WERI-Rb-1 (cell line): ENCODE data around the gene ATP2B3.

ENCODE experiments used
- DNase-seq: peaks from one replicate; pipeline ENCODE4 v3.0.0-alpha.2; 2020
- H3K27ac ChIP-seq: fragments of 250-450 bp; sonication (Bioruptor Pico); 2 replicates; pipeline ENCODE4 v1.5.1; 2020; ENCODE audit warnings: mild to moderate bottlenecking, moderate library complexity
- H3K27me3 ChIP-seq: fragments of 250-450 bp; sonication (Bioruptor Pico); 2 replicates; pipeline ENCODE4 v1.5.1; 2021; ENCODE audit warnings: mild to moderate bottlenecking, low read depth, moderate library complexity; ENCODE audit not compliant: insufficient read depth, severe bottlenecking
- H3K36me3 ChIP-seq: fragments of 250-450 bp; sonication (Bioruptor Pico); 2 replicates; pipeline ENCODE4 v1.5.1; 2020; ENCODE audit warnings: mild to moderate bottlenecking, moderate library complexity
- H3K4me3 ChIP-seq: 2 replicates; pipeline ENCODE4 v1.5.1; 2011; ENCODE audit warnings: low read depth, mild to moderate bottlenecking, control low read depth, low read length
- H3K9me3 ChIP-seq: fragments of 250-450 bp; sonication (Bioruptor Pico); 2 replicates; pipeline ENCODE4 v1.5.1; 2021; ENCODE audit warnings: mild to moderate bottlenecking, moderate library complexity; ENCODE audit not compliant: severe bottlenecking
- TF ChIP-seq, protein P1 (sequence below): IDR thresholded peaks from 2 replicates; pipeline ENCODE4 v1.5.1; 2011; ENCODE audit warnings: low read depth, mild to moderate bottlenecking, control low read depth, inconsistent platforms, low read length

Gene ATP2B3

DNA sequence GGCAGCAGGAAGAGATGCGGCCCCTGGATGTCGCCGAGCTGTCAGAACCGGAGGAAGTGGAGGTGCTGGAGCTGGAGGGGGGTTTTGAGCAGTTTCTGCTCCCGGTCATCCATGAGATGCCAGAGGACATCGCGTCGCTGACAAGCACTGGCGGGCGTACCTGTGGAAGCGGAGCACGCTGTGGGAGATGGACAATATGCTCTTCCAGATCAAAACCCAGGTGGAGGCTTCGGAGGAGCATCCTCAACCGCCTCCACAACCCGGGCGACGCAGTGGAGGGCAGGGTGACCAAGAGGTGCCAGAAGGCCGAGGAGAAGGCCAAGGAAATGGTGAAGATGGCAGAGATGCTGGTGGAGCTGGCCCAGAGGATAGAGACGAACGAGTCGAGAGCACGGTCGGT is 89.1 kb downstream of the ATP2B3 start:
- H3K36me3 ChIP-seq = no peaks in the 10 kb centered on the region
- H3K4me3 ChIP-seq = no peak overlapping the region
- no peaks in the 10 kb centered on the region for H3K27me3 ChIP-seq
- no peaks in the 10 kb centered on the region for H3K9me3 ChIP-seq
- no peak for DNase-seq
- no peak overlapping the region for H3K27ac ChIP-seq
- TF ChIP-seq, protein P1, sequence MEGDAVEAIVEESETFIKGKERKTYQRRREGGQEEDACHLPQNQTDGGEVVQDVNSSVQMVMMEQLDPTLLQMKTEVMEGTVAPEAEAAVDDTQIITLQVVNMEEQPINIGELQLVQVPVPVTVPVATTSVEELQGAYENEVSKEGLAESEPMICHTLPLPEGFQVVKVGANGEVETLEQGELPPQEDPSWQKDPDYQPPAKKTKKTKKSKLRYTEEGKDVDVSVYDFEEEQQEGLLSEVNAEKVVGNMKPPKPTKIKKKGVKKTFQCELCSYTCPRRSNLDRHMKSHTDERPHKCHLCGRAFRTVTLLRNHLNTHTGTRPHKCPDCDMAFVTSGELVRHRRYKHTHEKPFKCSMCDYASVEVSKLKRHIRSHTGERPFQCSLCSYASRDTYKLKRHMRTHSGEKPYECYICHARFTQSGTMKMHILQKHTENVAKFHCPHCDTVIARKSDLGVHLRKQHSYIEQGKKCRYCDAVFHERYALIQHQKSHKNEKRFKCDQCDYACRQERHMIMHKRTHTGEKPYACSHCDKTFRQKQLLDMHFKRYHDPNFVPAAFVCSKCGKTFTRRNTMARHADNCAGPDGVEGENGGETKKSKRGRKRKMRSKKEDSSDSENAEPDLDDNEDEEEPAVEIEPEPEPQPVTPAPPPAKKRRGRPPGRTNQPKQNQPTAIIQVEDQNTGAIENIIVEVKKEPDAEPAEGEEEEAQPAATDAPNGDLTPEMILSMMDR = no peak

DNA sequence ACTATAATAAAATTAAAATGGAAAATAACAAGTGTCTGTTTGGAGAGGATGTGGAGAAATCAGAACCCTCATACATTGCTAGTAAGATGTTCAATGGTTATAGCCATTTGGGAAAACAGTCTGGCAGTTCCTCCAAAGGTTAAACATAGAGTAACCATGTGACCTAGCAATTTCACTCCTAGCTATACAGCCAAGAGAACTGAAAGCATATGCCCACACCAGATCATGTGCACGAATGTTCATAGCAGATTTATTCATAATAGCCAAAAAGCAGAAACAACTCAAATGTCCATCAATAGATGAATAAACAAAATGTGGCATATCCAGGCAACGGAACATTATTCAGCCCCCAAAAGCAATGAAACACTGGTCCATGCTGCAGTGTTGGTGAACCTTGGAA is 90.9 kb downstream of the ATP2B3 start:
- TF ChIP-seq, protein P1 = no peak
- no peaks in the 10 kb centered on the region for H3K9me3 ChIP-seq
- no peak for DNase-seq
- no peak overlapping the region for H3K4me3 ChIP-seq
- no peak overlapping the region for H3K27ac ChIP-seq
- no peaks in the 10 kb centered on the region for H3K27me3 ChIP-seq
- H3K36me3 ChIP-seq = no peaks in the 10 kb centered on the region

DNA sequence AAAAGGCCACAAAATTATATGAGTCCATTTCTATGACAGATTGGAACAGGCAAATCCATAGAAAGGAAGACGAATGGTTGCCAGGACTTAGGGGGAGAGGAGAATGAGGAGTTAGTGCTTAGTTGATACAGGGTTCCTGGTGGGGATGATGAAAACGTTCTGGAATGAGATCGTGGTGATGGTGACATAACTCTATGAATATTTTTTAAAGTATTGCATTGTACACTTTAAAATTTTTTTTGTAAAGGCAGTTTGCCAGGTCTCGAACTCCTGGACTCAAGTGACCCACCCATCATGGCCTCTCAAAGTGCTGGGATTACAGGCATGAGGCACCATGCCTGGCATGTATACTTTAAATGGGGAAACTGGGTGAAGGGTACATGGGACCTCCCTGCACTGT is 91.4 kb downstream of the ATP2B3 start:
- H3K9me3 ChIP-seq = no peaks in the 10 kb centered on the region
- H3K4me3 ChIP-seq = no peak overlapping the region
- TF ChIP-seq, protein P1 = no peak
- H3K36me3 ChIP-seq = no peaks in the 10 kb centered on the region
- no peaks in the 10 kb centered on the region for H3K27me3 ChIP-seq
- no peak for DNase-seq
- H3K27ac ChIP-seq = no peak overlapping the region

DNA sequence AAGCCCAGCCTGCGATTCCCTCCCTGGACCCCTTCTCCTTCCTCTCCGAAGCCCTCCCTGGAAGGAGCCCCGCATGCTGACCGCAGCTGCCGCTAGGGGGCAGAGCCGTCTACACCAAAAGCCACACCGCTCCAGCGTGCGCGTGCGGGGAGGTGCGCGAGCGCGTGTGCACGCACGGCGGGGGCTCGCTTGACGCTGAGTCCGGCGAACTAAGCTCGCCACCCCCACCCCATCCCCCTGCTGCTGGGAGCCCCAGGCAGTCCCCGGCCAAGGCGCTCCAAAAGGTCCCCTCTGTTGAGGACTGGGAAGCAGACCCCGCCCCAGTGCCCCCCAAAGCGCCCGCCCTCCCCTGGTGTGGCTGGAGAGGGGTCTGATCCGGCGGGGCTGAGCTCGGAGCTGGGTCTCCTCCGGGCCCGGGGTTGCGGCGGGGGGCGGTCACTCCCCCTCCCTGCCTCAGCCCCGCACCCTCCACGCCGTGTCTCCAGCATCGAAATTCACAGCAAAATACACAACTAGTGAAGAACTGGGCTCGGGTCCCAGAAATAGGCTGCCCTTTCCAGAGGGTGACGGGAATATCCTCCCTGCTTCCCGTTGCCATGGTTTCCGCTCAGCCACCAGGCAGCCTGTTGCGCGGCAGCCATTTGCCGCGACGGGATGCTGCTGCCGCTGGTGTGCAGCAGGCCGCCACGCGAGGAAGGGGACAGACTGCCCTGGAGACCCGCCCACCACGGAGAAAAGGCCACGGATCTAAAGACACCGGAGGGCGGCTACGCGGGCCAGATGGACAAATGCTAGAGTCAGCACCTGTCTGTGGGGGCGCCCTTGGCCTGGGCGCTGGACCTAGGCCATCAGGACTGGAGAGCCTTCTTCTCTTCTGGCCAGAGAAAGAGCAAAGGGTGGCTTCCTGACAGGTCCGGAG is 92.7 kb downstream of the ATP2B3 start:
- Histone ChIP-seq H3K27ac (peak overlapping the region; percentile 52), H3K4me3 (peak overlapping the region; percentile 55), H3K9me3 (peaks cover 2% of the 10 kb centered on the region), H3K36me3 (no peaks in the 10 kb centered on the region), H3K27me3 (no peaks in the 10 kb centered on the region)
- peak; percentile 93 for DNase-seq
- TF ChIP-seq, protein P1 = peak; percentile 97

DNA sequence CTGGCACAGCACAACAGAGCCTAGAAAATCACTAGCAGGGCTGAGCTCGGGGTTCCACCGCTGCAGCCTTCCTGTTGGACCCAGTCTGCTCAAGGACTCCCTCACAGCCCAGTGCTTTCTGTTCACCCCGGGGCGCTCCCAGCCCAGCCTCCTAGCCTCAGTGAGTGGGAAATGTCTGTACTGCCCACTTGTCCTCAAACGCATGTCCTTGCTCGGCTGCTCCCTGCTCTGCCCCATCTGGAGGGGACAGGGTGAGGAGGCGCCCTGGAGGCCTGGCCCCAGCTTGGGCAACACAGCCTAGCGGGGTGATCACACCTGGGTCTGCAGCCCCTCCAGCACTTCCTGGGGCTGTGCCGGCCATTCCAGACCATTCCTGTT is 93.4 kb downstream of the ATP2B3 start:
- Histone ChIP-seq H3K9me3 (peaks cover 2% of the 10 kb centered on the region), H3K27me3 (no peaks in the 10 kb centered on the region), H3K4me3 (peak overlapping the region; percentile 55; the same call in 1 of the 2 replicates), H3K27ac (no peak overlapping the region), H3K36me3 (no peaks in the 10 kb centered on the region)
- no peak for DNase-seq
- TF ChIP-seq, protein P1 = no peak
